ENCODE results near the gene OLFM2.

Gene OLFM2

GRCh38 chr19:9878511-9879196, 57.7 kb downstream of the OLFM2 start:
- TF ChIP-seq CTCF (IDR thresholded peaks at IDR 0.05; ENCODE audit: borderline replicate concordance, extremely low read depth, low read length, poor library complexity, severe bottlenecking) (no peak), EZH2 (IDR thresholded peaks at IDR 0.05; ENCODE audit: borderline replicate concordance, low read depth, low read length, severe bottlenecking) (no peak)
- H3K27ac ChIP-seq (ENCODE audit: low read length) = no peak overlapping the region
- DNase-seq (no peak), ATAC-seq (ENCODE audit: insufficient read depth, low read depth) (no peak)
- H3K4me3 ChIP-seq (ENCODE audit: low read depth in 1 of 2, low read length in 2 of 2) = no peak overlapping the region
- H4K20me1 ChIP-seq (ENCODE audit: insufficient read depth, low read length) = no peaks in the 10 kb centered on the region
- no peaks in the 10 kb centered on the region for H3K79me2 ChIP-seq (ENCODE audit: insufficient read depth, low read length)
- H3K4me2 ChIP-seq (ENCODE audit: insufficient read depth, low read length) = no peak overlapping the region
- H3K9ac ChIP-seq (ENCODE audit: low read depth, low read length) = no peak overlapping the region
- H2AFZ ChIP-seq (ENCODE audit: low read depth, low read length) = no peak overlapping the region
- H3K27me3 ChIP-seq (ENCODE audit: insufficient read depth, low read length, poor library complexity) = no peaks in the 10 kb centered on the region
- no peaks in the 10 kb centered on the region for H3K36me3 ChIP-seq (ENCODE audit: insufficient read depth, low read length)
- no peaks in the 10 kb centered on the region for H3K9me3 ChIP-seq (ENCODE audit: insufficient read depth, low read length, severe bottlenecking)
- no peaks in the 10 kb centered on the region for H3K4me1 ChIP-seq (ENCODE audit: insufficient read depth, low read length)

- H3K9ac ChIP-seq (ENCODE audit: low read depth, low read length) = no peak overlapping the region
These were observed 58.4 kb downstream of the OLFM2 start for GRCh38 chr19:9877780-9878510.

GRCh38 chr19:9875796-9876195, 60.5 kb downstream of the OLFM2 start:
- H2AFZ ChIP-seq (ENCODE audit: low read depth, low read length) = no peak overlapping the region
- no peaks in the 10 kb centered on the region for H3K9me3 ChIP-seq (ENCODE audit: insufficient read depth, low read length, severe bottlenecking)
- no peaks in the 10 kb centered on the region for H3K27me3 ChIP-seq (ENCODE audit: insufficient read depth, low read length, poor library complexity)
- no peak for DNase-seq
- no peaks in the 10 kb centered on the region for H3K4me1 ChIP-seq (ENCODE audit: insufficient read depth, low read length)
- H3K36me3 ChIP-seq (ENCODE audit: insufficient read depth, low read length) = no peaks in the 10 kb centered on the region
- no peak overlapping the region for H3K4me3 ChIP-seq (ENCODE audit: low read depth in 1 of 2, low read length in 2 of 2)
- no peak overlapping the region for H3K4me2 ChIP-seq (ENCODE audit: insufficient read depth, low read length)
- no peak for ATAC-seq (ENCODE audit: insufficient read depth, low read depth)
- TF ChIP-seq EZH2 (IDR thresholded peaks at IDR 0.05; ENCODE audit: borderline replicate concordance, low read depth, low read length, severe bottlenecking) = no peak
- no peak for TF ChIP-seq CTCF (IDR thresholded peaks at IDR 0.05; ENCODE audit: borderline replicate concordance, extremely low read depth, low read length, poor library complexity, severe bottlenecking)
- no peak overlapping the region for H3K27ac ChIP-seq (ENCODE audit: low read length)
- H3K9ac ChIP-seq (ENCODE audit: low read depth, low read length) = no peak overlapping the region
- no peaks in the 10 kb centered on the region for H3K79me2 ChIP-seq (ENCODE audit: insufficient read depth, low read length)
- H4K20me1 ChIP-seq (ENCODE audit: insufficient read depth, low read length) = no peaks in the 10 kb centered on the region

More at GRCh38 chr19:9877780-9878510, 58.4 kb downstream of the OLFM2 start:
- Histone ChIP-seq H3K9me3 (ENCODE audit: insufficient read depth, low read length, severe bottlenecking) (no peaks in the 10 kb centered on the region), H2AFZ (ENCODE audit: low read depth, low read length) (no peak overlapping the region), H3K79me2 (ENCODE audit: insufficient read depth, low read length) (no peaks in the 10 kb centered on the region), H3K4me1 (ENCODE audit: insufficient read depth, low read length) (no peaks in the 10 kb centered on the region), H3K36me3 (ENCODE audit: insufficient read depth, low read length) (no peaks in the 10 kb centered on the region), H3K4me2 (ENCODE audit: insufficient read depth, low read length) (no peak overlapping the region), H4K20me1 (ENCODE audit: insufficient read depth, low read length) (no peaks in the 10 kb centered on the region), H3K4me3 (ENCODE audit: low read depth in 1 of 2, low read length in 2 of 2) (no peak overlapping the region), H3K27me3 (ENCODE audit: insufficient read depth, low read length, poor library complexity) (no peaks in the 10 kb centered on the region), H3K27ac (ENCODE audit: low read length) (no peak overlapping the region)
- no peak for TF ChIP-seq CTCF (IDR thresholded peaks at IDR 0.05; ENCODE audit: borderline replicate concordance, extremely low read depth, low read length, poor library complexity, severe bottlenecking)
- no peak for TF ChIP-seq EZH2 (IDR thresholded peaks at IDR 0.05; ENCODE audit: borderline replicate concordance, low read depth, low read length, severe bottlenecking)
- DNase-seq = no peak
- no peak for ATAC-seq (ENCODE audit: insufficient read depth, low read depth)

All from DND-41 (cell line).